Spleen (tissue), 7 donors: Measurements from ENCODE around the gene COBL.

ENCODE experiments used
- CTCF ChIP-seq, 11 experiments: fragments of 200-600 bp in 7 of 11; fragments of 450-650 bp in 4 of 11; sonication (generic) in 4 of 11; IDR thresholded peaks in 8 of 11; conservative IDR thresholded peaks in 3 of 11; 1 replicate in 7 of 11; 2 replicates in 4 of 11; pipeline versions ENCODE4 v1.4.0 to v1.8.0; 2016 to 2021; ENCODE audit warnings: antibody characterized with exemption in 11 of 11, inconsistent platforms in 4 of 11, mild to moderate bottlenecking in 1 of 11
- POLR2AphosphoS5 ChIP-seq, 3 donors: sonication (generic); formaldehyde crosslinking; IDR thresholded peaks; one replicate each; pipeline ENCODE4 v1.5.1; 2017; ENCODE audit warnings: antibody characterized with exemption in 3 of 3
- donor health status: DM: no; HTN: no; CAD: no; lungs with moderate emphysema.
- donor health status: DM: no; HTN: no; CAD: no.
- donor health status: DM: no; HTN: no; CAD: no.

- no peak for TF ChIP-seq CTCF (IDR thresholded peaks at IDR 0.05 in 8 of 11, conservative IDR thresholded peaks at IDR 0.05 in 3 of 11)
- no peak for TF ChIP-seq POLR2AphosphoS5 (IDR thresholded peaks at IDR 0.05)
Measured at GRCh38 chr7:51249991-51250390, 66.6 kb downstream of the COBL start.
